ENCODE data around the gene CLASRP. TPM values are rescaled to one million over a fixed set of nuclear protein-coding genes. Genes with fewer than 3 reads are reported as not detected.

The CLASRP gene
- total and polyA plus RNA-seq, 11 donors, result 25.8 to 68.2 (median 32.4) TPM

DNA sequence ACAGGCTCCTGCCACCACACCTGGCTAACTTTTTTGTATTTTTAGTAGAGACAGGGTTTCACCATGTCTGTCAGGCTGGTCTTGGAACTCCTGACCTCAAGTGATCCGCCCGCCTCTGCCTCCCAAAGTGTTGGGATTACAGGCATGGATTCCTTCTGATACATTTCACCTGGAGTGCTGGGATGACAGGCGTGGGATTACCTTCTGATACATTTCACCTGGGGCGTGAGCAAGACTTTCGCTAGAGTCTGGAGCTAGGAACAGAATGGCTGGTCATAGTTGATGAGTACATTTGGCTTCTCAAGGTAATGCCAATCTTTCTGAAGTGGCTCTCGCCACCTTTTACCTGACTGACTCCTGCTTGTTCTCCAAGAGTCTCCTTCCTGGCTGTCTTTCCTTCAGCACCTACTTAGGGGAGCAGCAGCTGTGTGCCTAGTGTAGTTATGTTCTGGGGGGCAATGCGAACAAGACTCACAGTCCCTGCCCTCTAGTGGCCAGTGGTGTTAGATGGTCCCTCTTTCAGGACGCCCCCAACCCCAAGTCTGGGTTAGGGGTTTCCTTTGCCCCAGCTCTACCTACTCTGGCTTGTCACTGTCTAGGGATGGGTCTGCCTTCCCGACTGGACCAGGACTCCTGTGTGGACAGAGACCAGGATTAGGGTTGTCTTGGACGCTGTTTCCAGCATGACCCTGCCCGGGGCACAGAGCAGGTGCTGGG is 73.4 kb downstream of the CLASRP start:
- Histone ChIP-seq H3K27me3 (no peaks in the 10 kb centered on the region), H3K4me3 (no peak overlapping the region), H3K27ac (no peak overlapping the region), H3K36me3 (no peaks in the 10 kb centered on the region), H3K4me1 (peaks cover 0 to 16% (median 5%) of the 10 kb centered on the region in 12 donors), H3K9me3 (no peaks in the 10 kb centered on the region)
- 93 to 97% (median 94%) methylated on average over 10 to 11 of the region's 11 CpGs for WGBS, 4 donors
- no peak for DNase-seq
- intact Hi-C loops (cut with DNase I), result no loop called here
- TF ChIP-seq POLR2A (IDR thresholded peaks at IDR 0.05), result no peak
- TF ChIP-seq CTCF (IDR thresholded peaks at IDR 0.05), result no peak
- no peak for ATAC-seq

- ATAC-seq (no peak), DNase-seq (no peak)
- no peak for TF ChIP-seq CTCF (IDR thresholded peaks at IDR 0.05)
- TF ChIP-seq POLR2A (IDR thresholded peaks at IDR 0.05), result no peak
- Histone ChIP-seq H3K4me3 (no peak overlapping the region), H3K27me3 (no peaks in the 10 kb centered on the region), H3K4me1 (peaks cover 0 to 28% (median 15%) of the 10 kb centered on the region in 12 donors), H3K9me3 (no peaks in the 10 kb centered on the region), H3K27ac (no peak overlapping the region), H3K36me3 (no peaks in the 10 kb centered on the region)
- WGBS, 4 donors, result 85 to 94% (median 86%) methylated on average over 8 to 9 of the region's 9 CpGs
- intact Hi-C loops (cut with DNase I), result no loop called here
Observed at GRCh38 chr19:45113628-45114027, 74.8 kb downstream of the CLASRP start.

DNA sequence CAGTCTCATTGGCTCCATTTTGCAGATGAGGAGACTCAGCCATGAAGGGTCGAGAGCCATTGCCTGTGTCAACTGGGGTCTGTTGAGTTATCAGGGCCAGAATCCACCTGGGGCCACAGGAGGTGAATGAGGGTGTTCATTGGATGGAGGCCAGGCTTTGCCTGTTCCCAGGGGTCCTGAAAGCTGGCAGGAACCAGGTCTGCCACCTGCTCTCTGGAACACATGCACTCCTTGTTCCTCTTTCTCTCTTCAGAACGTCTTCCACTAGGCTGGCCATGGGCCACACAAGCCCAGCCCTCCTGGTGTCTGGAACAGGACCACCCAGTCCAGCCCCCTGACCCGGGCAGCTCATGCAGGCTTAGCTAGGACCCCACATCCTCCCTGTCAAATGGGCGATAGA is 75.3 kb downstream of the CLASRP start:
- no peaks in the 10 kb centered on the region for H3K27me3 ChIP-seq

More for the DNA sequence above, 75.3 kb downstream of the CLASRP start:
- no peak for ATAC-seq
- H3K4me3 ChIP-seq, result no peak overlapping the region
- no peaks in the 10 kb centered on the region for H3K9me3 ChIP-seq
- TF ChIP-seq POLR2A (IDR thresholded peaks at IDR 0.05) (no peak), CTCF (IDR thresholded peaks at IDR 0.05) (no peak)
- peaks cover 0 to 32% (median 17%) of the 10 kb centered on the region in 12 donors for H3K4me1 ChIP-seq
- no peaks in the 10 kb centered on the region for H3K36me3 ChIP-seq
- intact Hi-C loops (cut with DNase I), result no loop called here
- WGBS, 4 donors, result 86 to 91% (median 87%) methylated on average over 4 of the region's 4 CpGs; no CpG with 5 or more reads in 1 of the 4 donors
- DNase-seq, result no peak
- no peak overlapping the region for H3K27ac ChIP-seq

Measured in heart left ventricle (tissue), 16 donors.